ENCODE data around the gene TSPAN33. TPM values are rescaled to one million over a fixed set of nuclear protein-coding genes. Genes with fewer than 3 reads are reported as not detected.

The TSPAN33 gene
- total RNA-seq, 2 donors from 2014 or later = 3.8 to 9.7 TPM

GRCh38 chr7:129208667-129209066 lies 64.2 kb downstream of the TSPAN33 start:
- H3K36me3 ChIP-seq = no peaks in the 10 kb centered on the region
- H3K27me3 ChIP-seq = no peaks in the 10 kb centered on the region
- no peaks in the 10 kb centered on the region for H3K9me3 ChIP-seq
- no peaks in the 10 kb centered on the region for H3K4me1 ChIP-seq
- H3K27ac ChIP-seq = no peak overlapping the region
- DNase-seq = no peak
- intact Hi-C loops (cut with DNase I) = no loop called here
- no peak overlapping the region for H3K9ac ChIP-seq (ENCODE audit: low read depth in 2 of 2, low read length in 2 of 2)
- TF ChIP-seq CTCF (IDR thresholded peaks at IDR 0.05) = no peak
- H3K4me3 ChIP-seq = no peak overlapping the region

GRCh38 chr7:129209067-129209926 lies 64.8 kb downstream of the TSPAN33 start:
- Histone ChIP-seq H3K4me3 (no peak overlapping the region), H3K27me3 (no peaks in the 10 kb centered on the region), H3K9me3 (no peaks in the 10 kb centered on the region), H3K36me3 (no peaks in the 10 kb centered on the region), H3K4me1 (no peaks in the 10 kb centered on the region), H3K27ac (no peak overlapping the region), H3K9ac (ENCODE audit: low read depth in 2 of 2, low read length in 2 of 2) (no peak overlapping the region)
- DNase-seq = no peak
- no peak for TF ChIP-seq CTCF (IDR thresholded peaks at IDR 0.05)
- intact Hi-C loops (cut with DNase I) = no loop called here

GRCh38 chr7:129210256-129210988 lies 65.9 kb downstream of the TSPAN33 start:
- Histone ChIP-seq H3K9me3 (no peaks in the 10 kb centered on the region), H3K4me3 (no peak overlapping the region), H3K36me3 (no peaks in the 10 kb centered on the region), H3K27ac (no peak overlapping the region), H3K9ac (ENCODE audit: low read depth in 2 of 2, low read length in 2 of 2) (no peak overlapping the region), H3K27me3 (no peaks in the 10 kb centered on the region), H3K4me1 (no peaks in the 10 kb centered on the region)
- intact Hi-C loops (cut with DNase I) = loop anchor here (2.0 to 10.0 kb wide), 2 partner anchors 46 to 424 kb away; no protein-coding TSS in a partner anchor
- peak; percentile 78 for TF ChIP-seq CTCF (IDR thresholded peaks at IDR 0.05)
- DNase-seq = peak; percentile 81

- Histone ChIP-seq H3K27me3 (no peaks in the 10 kb centered on the region), H3K9ac (ENCODE audit: low read depth in 2 of 2, low read length in 2 of 2) (no peak overlapping the region), H3K27ac (no peak overlapping the region), H3K4me1 (no peaks in the 10 kb centered on the region), H3K4me3 (no peak overlapping the region), H3K9me3 (no peaks in the 10 kb centered on the region), H3K36me3 (no peaks in the 10 kb centered on the region)
- DNase-seq = no peak
- intact Hi-C loops (cut with DNase I) = loop anchor here (2.0 to 10.0 kb wide), 2 partner anchors 46 to 424 kb away; no protein-coding TSS in a partner anchor
- no peak for TF ChIP-seq CTCF (IDR thresholded peaks at IDR 0.05)
Observed at GRCh38 chr7:129210989-129211312, 66.4 kb downstream of the TSPAN33 start.

GRCh38 chr7:129212126-129212525 lies 67.6 kb downstream of the TSPAN33 start:
- Histone ChIP-seq H3K4me3 (no peak overlapping the region), H3K27me3 (no peaks in the 10 kb centered on the region), H3K9me3 (no peaks in the 10 kb centered on the region), H3K27ac (no peak overlapping the region), H3K4me1 (no peaks in the 10 kb centered on the region), H3K36me3 (no peaks in the 10 kb centered on the region), H3K9ac (ENCODE audit: low read depth in 2 of 2, low read length in 2 of 2) (no peak overlapping the region)
- intact Hi-C loops (cut with DNase I) = loop anchor here (10.0 kb wide), 1 partner anchor 423 kb away; no protein-coding TSS in a partner anchor
- no peak for DNase-seq
- no peak for TF ChIP-seq CTCF (IDR thresholded peaks at IDR 0.05)
